Endodermal cell (in vitro differentiated cells): ENCODE results near the gene PLA2G4F. TPM values are rescaled to one million over a fixed set of nuclear protein-coding genes. Genes with fewer than 3 reads are reported as not detected.

Experiments
- DNase-seq: peaks from one replicate; pipeline ENCODE4 v3.0.0-alpha.2; 2017
- H3K27ac ChIP-seq: 2 replicates; pipeline ENCODE4 v1.5.1; 2013; ENCODE audit warnings: mild to moderate bottlenecking, low read depth, low read length, moderate library complexity
- H3K27me3 ChIP-seq: 2 replicates; pipeline ENCODE4 v1.6.1; 2013; ENCODE audit warnings: mild to moderate bottlenecking, low read length, moderate library complexity; ENCODE audit not compliant: insufficient read depth, control insufficient read depth, poor library complexity, severe bottlenecking
- H3K36me3 ChIP-seq: 2 replicates; pipeline ENCODE4 v1.7.0; 2013; ENCODE audit warnings: mild to moderate bottlenecking, low read length, moderate library complexity; ENCODE audit not compliant: control insufficient read depth, insufficient read depth
- H3K4me1 ChIP-seq: one replicate; pipeline ENCODE4 v1.7.0; 2013; ENCODE audit warnings: low read length; ENCODE audit not compliant: control insufficient read depth, insufficient read depth
- H3K4me3 ChIP-seq: 2 replicates; pipeline ENCODE4 v1.5.1; 2013; ENCODE audit warnings: mild to moderate bottlenecking, low read length, moderate library complexity
- H3K9ac ChIP-seq: 2 replicates; pipeline ENCODE4 v1.6.1; 2013; ENCODE audit warnings: mild to moderate bottlenecking, low read length, moderate library complexity; ENCODE audit not compliant: poor library complexity, severe bottlenecking; ENCODE audit errors: extremely low read depth
- H3K9me3 ChIP-seq: 2 replicates; pipeline ENCODE4 v1.6.1; 2013; ENCODE audit warnings: mild to moderate bottlenecking, low read length, moderate library complexity; ENCODE audit not compliant: control insufficient read depth
- H3K27ac Mint-ChIP-seq: 2 replicates; pipeline ENCODE4 v1.8.0; 2020; ENCODE audit warnings: mixed read lengths
- H3K27me3 Mint-ChIP-seq: 2 replicates; pipeline ENCODE4 v1.8.0; 2021; ENCODE audit warnings: mild to moderate bottlenecking, mixed read lengths; ENCODE audit not compliant: insufficient read depth
- H3K36me3 Mint-ChIP-seq: 2 replicates; pipeline ENCODE4 v1.8.0; 2020; ENCODE audit warnings: low read depth, mixed read lengths
- H3K4me1 Mint-ChIP-seq: 2 replicates; pipeline ENCODE4 v1.8.0; 2020; ENCODE audit warnings: mixed read lengths
- H3K4me3 Mint-ChIP-seq: 2 replicates; pipeline ENCODE4 v1.8.0; 2020; ENCODE audit warnings: mild to moderate bottlenecking, moderate library complexity, mixed read lengths
- H3K9me3 Mint-ChIP-seq: 2 replicates; pipeline ENCODE4 v1.8.0; 2020; ENCODE audit warnings: mild to moderate bottlenecking, mixed read lengths
- CTCF ChIP-seq: fragments of 200-600 bp; sonication (generic); conservative IDR thresholded peaks from 2 replicates; pipeline ENCODE4 v1.5.0; 2021; ENCODE audit warnings: antibody characterized with exemption, mild to moderate bottlenecking
- WGBS, 2 experiments: methylation state at CpG; one replicate each; pipeline versions ENCODE4 v1.1.5 to v1.1.7; 2013; ENCODE audit warnings: missing lambda C conversion rate in 2 of 2, mixed read lengths in 1 of 2; ENCODE audit not compliant: insufficient coverage in 1 of 2, insufficient read length in 1 of 2; 5-methylcytosine and 5-hydroxymethylcytosine counted together
- long read RNA-seq, 4 experiments: library from polyadenylated mRNA in 2 of 4; library from RNA in 1 of 4; library from capped mRNA in 1 of 4; stranded (forward) in 3 of 4; unstranded in 1 of 4; transcript quantifications; one replicate each; pipeline ENCODE4 v2.0.0, GENCODE V29; 2020 to 2021; ENCODE audit warnings: inconsistent platforms in 1 of 4
- polyA plus RNA-seq, 2 experiments: library from polyadenylated mRNA; stranded (reverse); fragments of 50-300 nt; gene quantifications; one replicate each; pipeline ENCODE4 v1.2.3, GENCODE V29; 2013
- total RNA-seq, 2 donors: library from RNA; stranded (reverse); fragmentation: NEBNext Ultra II Directional in 1 of 2; extraction: Animal tissue kit (Norgen Biotek cat#: 25700) in 1 of 2; gene quantifications; 2 replicates in 1 of 2; 3 replicates in 1 of 2; pipeline ENCODE4 v1.2.1, GENCODE V29; 2021

Gene PLA2G4F
- under 1 TPM in 1 of 2 donors, not detected in 1; 0.22 TPM for total RNA-seq
- polyA plus RNA-seq (2013, experiment 1 of 2): not detected
- not detected for polyA plus RNA-seq (2013, experiment 2 of 2)
- long read RNA-seq, experiment 1: 0 reads
- long read RNA-seq, experiment 2, partial matches to known transcripts: 1 of 1 reads
- long read RNA-seq, experiment 2, other reads (novel, unspliced or antisense): 0 of 1 reads
- long read RNA-seq, experiment 3: 0 reads
- long read RNA-seq, experiment 4: 0 reads

- Histone ChIP-seq H3K27me3 (no peaks in the 10 kb centered on the region), H3K27ac (no peak within 1 kb of the TSS), H3K9me3 (no peaks in the 10 kb centered on the region), H3K36me3 (peaks cover 27% of the 10 kb centered on the region), H3K4me1 (no peaks in the 10 kb centered on the region), H3K4me3 (no peak within 1 kb of the TSS), H3K9ac (no peak within 1 kb of the TSS)
- Mint-ChIP-seq H3K4me1 (peaks cover 8% of the 10 kb centered on the region), H3K27ac (peak within 1 kb of the TSS; percentile 64), H3K9me3 (no peaks in the 10 kb centered on the region), H3K4me3 (no peak within 1 kb of the TSS), H3K36me3 (peaks cover 15% of the 10 kb centered on the region), H3K27me3 (no peaks in the 10 kb centered on the region)
- peak; percentile 72 for DNase-seq
- TF ChIP-seq CTCF: peak; percentile 29
- WGBS, 2 experiments: 85 to 96% methylated on average over 2 to 8 of the region's 8 CpGs
Observed at GRCh38 chr15:42156243-42156922, at the start of gene PLA2G4F. PLA2G4F (minus strand) TSS chr15:42156636; CDS start chr15:42156549, 87 bp downstream.

- H3K27me3 ChIP-seq: no peaks in the 10 kb centered on the region
- WGBS, 2 experiments: 97 to 100% methylated on average over 1 to 3 of the region's 3 CpGs
- no peak overlapping the region for H3K27ac ChIP-seq
- Mint-ChIP-seq H3K4me1 (peaks cover 11% of the 10 kb centered on the region), H3K9me3 (no peaks in the 10 kb centered on the region), H3K4me3 (no peak overlapping the region), H3K27me3 (no peaks in the 10 kb centered on the region), H3K36me3 (peaks cover 21% of the 10 kb centered on the region), H3K27ac (no peak overlapping the region)
- no peak overlapping the region for H3K4me3 ChIP-seq
- H3K4me1 ChIP-seq: peaks cover 4% of the 10 kb centered on the region
- H3K9ac ChIP-seq: no peak overlapping the region
- no peak for TF ChIP-seq CTCF
- DNase-seq: no peak
- peaks cover 12% of the 10 kb centered on the region for H3K36me3 ChIP-seq
- no peaks in the 10 kb centered on the region for H3K9me3 ChIP-seq
Observed at GRCh38 chr15:42203891-42204290, 47.5 kb upstream of the PLA2G4F start.

- no peak overlapping the region for H3K27ac Mint-ChIP-seq
- no peak overlapping the region for H3K9ac ChIP-seq
- no peaks in the 10 kb centered on the region for H3K27me3 Mint-ChIP-seq
- H3K9me3 ChIP-seq: no peaks in the 10 kb centered on the region
- no peak for TF ChIP-seq CTCF
- H3K4me3 ChIP-seq: no peak overlapping the region
- no peak overlapping the region for H3K4me3 Mint-ChIP-seq
- WGBS, 2 experiments: 91 to 100% methylated on average over 2 of the region's 2 CpGs
- H3K9me3 Mint-ChIP-seq: peaks cover under 1% of the 10 kb centered on the region
- peaks cover 9% of the 10 kb centered on the region for H3K4me1 Mint-ChIP-seq
- peaks cover 4% of the 10 kb centered on the region for H3K4me1 ChIP-seq
- no peaks in the 10 kb centered on the region for H3K27me3 ChIP-seq
- DNase-seq: no peak
- no peak overlapping the region for H3K27ac ChIP-seq
- peaks cover 17% of the 10 kb centered on the region for H3K36me3 ChIP-seq
- H3K36me3 Mint-ChIP-seq: peaks cover 33% of the 10 kb centered on the region
Observed at GRCh38 chr15:42202653-42203052, 46.2 kb upstream of the PLA2G4F start.
